ENCODE results near the gene FBXO36. TPM values are rescaled to one million over a fixed set of nuclear protein-coding genes. Genes with fewer than 3 reads are reported as not detected.

The FBXO36 gene
- total and polyA plus RNA-seq, 2 of the 4 experiments (the other 2 are of a cell fraction), result 1.3 to 2.2 TPM

GRCh38 chr2:230043025-230043424 lies 120.7 kb downstream of the FBXO36 start:
- Histone ChIP-seq H3K18ac (ENCODE audit: low read depth, low read length) (no peak overlapping the region), H3K27me3 (ENCODE audit: control insufficient read depth, insufficient read depth, low read length) (no peaks in the 10 kb centered on the region), H2BK5ac (ENCODE audit: low read depth, low read length, poor library complexity, severe bottlenecking) (no peak overlapping the region), H2BK15ac (ENCODE audit: low read depth, low read length) (no peak overlapping the region), H3K56ac (ENCODE audit: extremely low read depth, insufficient read depth, low read length) (no peak overlapping the region), H4K91ac (ENCODE audit: insufficient read depth, low read depth, low read length) (no peak overlapping the region), H3K23ac (ENCODE audit: low read depth, low read length) (no peak overlapping the region), H3K79me1 (ENCODE audit: low read depth in 1 of 2, low read length in 2 of 2) (no peaks in the 10 kb centered on the region), H3K27ac (ENCODE audit: insufficient read depth, low read length) (no peak overlapping the region), H3K4me1 (ENCODE audit: control insufficient read depth, insufficient read depth, low read length) (no peaks in the 10 kb centered on the region), H2AFZ (replicated peaks; ENCODE audit: low read length, poor library complexity) (no peak overlapping the region), H2AK9ac (replicated peaks; ENCODE audit: low read depth, low read length, poor library complexity) (no peak overlapping the region), H3K36me3 (ENCODE audit: control insufficient read depth, insufficient read depth, low read length) (no peaks in the 10 kb centered on the region), H3K9me3 (ENCODE audit: control insufficient read depth, insufficient read depth, low read length) (no peaks in the 10 kb centered on the region), H4K5ac (ENCODE audit: low read depth, low read length) (no peak overlapping the region), H3K4me2 (ENCODE audit: low read depth, low read length) (no peak overlapping the region), H3K14ac (replicated peaks; ENCODE audit: low read depth, low read length) (no peak overlapping the region), H2BK120ac (ENCODE audit: low read depth, low read length) (no peak overlapping the region), H3K4me3 (ENCODE audit: insufficient read depth, low read depth, low read length) (no peak overlapping the region), H4K8ac (ENCODE audit: low read depth in 2 of 2, low read length in 2 of 2) (no peak overlapping the region), H3K9me1 (ENCODE audit: insufficient read depth, low read length) (no peaks in the 10 kb centered on the region), H3K4ac (ENCODE audit: low read depth, low read length) (no peak overlapping the region), H2BK20ac (ENCODE audit: low read depth, low read length) (no peak overlapping the region), H3K9ac (ENCODE audit: low read depth, low read length) (no peak overlapping the region), H2AK5ac (ENCODE audit: low read depth, low read length) (no peak overlapping the region), H4K20me1 (ENCODE audit: insufficient read depth, low read length) (no peaks in the 10 kb centered on the region)
- intact Hi-C loops (cut with micrococcal nuclease), result no loop called here
- DNase-seq, result no peak
- no TSS peak for BruUV-seq (replicated peaks)
- dilution Hi-C loops (cut with HindIII; ENCODE audit: low sequenced_read_pairs, unreplicated experiment), result no loop called here
- no peak for ATAC-seq (ENCODE audit: low read depth)
- 70% methylated on average over 2 of the region's 5 CpGs; no CpG with 5 or more reads in 1 of the 2 experiments for WGBS, 2 experiments (ENCODE audit: extremely low coverage in 2 of 2, insufficient read length in 1 of 2)
- TF ChIP-seq MAFK (IDR thresholded peaks at IDR 0.05; ENCODE audit: low read depth, low read length) (peak; percentile 47; the same call in 1 of the 2 replicates), CTCF (conservative IDR thresholded peaks at IDR 0.05; ENCODE audit: low read depth, low read length) (no peak)
- CTCF ChIA-PET, result no interaction called here
- in situ Hi-C loops (cut with MboI; ENCODE audit: low sequenced_read_pairs), result no loop called here
- POLR2A ChIA-PET (ENCODE audit: unreplicated experiment), result no interaction called here

Data from IMR-90 (cell line).